WTC11 (cell line): Measurements from ENCODE around the gene EXOC1L.

Experiments
- CTCF ChIP-seq: fragments of 200-600 bp; IDR thresholded peaks from 2 replicates; pipeline ENCODE4 v1.8.0; 2022; ENCODE audit warnings: antibody characterized with exemption
- E2F4 ChIP-seq: sonication (generic); formaldehyde crosslinking; IDR thresholded peaks from 2 replicates; pipeline ENCODE4 v1.8.1; 2022; ENCODE audit warnings: low read depth, mild to moderate bottlenecking, moderate library complexity, missing genetic modification reagents, borderline replicate concordance
- ESRRA ChIP-seq: sonication (generic); formaldehyde crosslinking; IDR thresholded peaks from 2 replicates; pipeline ENCODE4 v1.8.1; 2022; ENCODE audit warnings: mild to moderate bottlenecking, missing genetic modification reagents, borderline replicate concordance
- HMGA2 ChIP-seq: fragments of 250-450 bp; sonication (Bioruptor Pico); IDR thresholded peaks from 2 replicates; pipeline ENCODE4 v1.4.0; 2021; ENCODE audit warnings: mild to moderate bottlenecking, moderate library complexity
- IRF1 ChIP-seq: sonication (generic); formaldehyde crosslinking; IDR thresholded peaks from 2 replicates; pipeline ENCODE4 v1.8.0; 2023; ENCODE audit warnings: missing genetic modification reagents
- NFYB ChIP-seq: sonication (generic); formaldehyde crosslinking; conservative IDR thresholded peaks from 2 replicates; pipeline ENCODE4 v1.8.0; 2022; ENCODE audit warnings: low read depth, missing genetic modification reagents
- PRRX2 ChIP-seq: fragments of 250-450 bp; sonication (Bioruptor Pico); IDR thresholded peaks from 2 replicates; pipeline ENCODE4 v1.8.0; 2021; ENCODE audit warnings: mild to moderate bottlenecking
- TEAD4 ChIP-seq: sonication (generic); formaldehyde crosslinking; IDR thresholded peaks from 2 replicates; pipeline ENCODE4 v1.8.0; 2022; ENCODE audit warnings: mild to moderate bottlenecking, missing genetic modification reagents

GRCh38 chr4:55822329-55822728, 2.7 kb downstream of the EXOC1L start:
- no peak for TF ChIP-seq ESRRA
- TF ChIP-seq TEAD4 (CRISPR knock-in tag) = no peak
- TF ChIP-seq CTCF = no peak
- TF ChIP-seq NFYB = no peak
- TF ChIP-seq E2F4 (CRISPR knock-in tag) = no peak
- TF ChIP-seq IRF1 (CRISPR knock-in tag) = no peak
- TF ChIP-seq PRRX2 (CRISPR knock-in tag) = no peak
- TF ChIP-seq HMGA2 = no peak
